K562 (cell line): ENCODE data around the gene GET3. TPM values are rescaled to one million over a fixed set of nuclear protein-coding genes. Genes with fewer than 3 reads are reported as not detected.

ENCODE experiments used
- ATF2 ChIP-seq: sonication (generic); formaldehyde crosslinking; IDR thresholded peaks from 2 replicates; pipeline ENCODE4 v1.8.1; 2022; ENCODE audit warnings: missing genetic modification reagents
- C11orf30 ChIP-seq: fragments of 450-650 bp; IDR thresholded peaks from 2 replicates; pipeline ENCODE4 v1.6.1; 2016; ENCODE audit warnings: low read depth, mild to moderate bottlenecking
- CEBPG ChIP-seq, 3 experiments: fragments of 200-800 bp in 1 of 3; sonication (Bioruptor generic) in 1 of 3; sonication (generic) in 1 of 3; formaldehyde crosslinking in 1 of 3; IDR thresholded peaks in 2 of 3; conservative IDR thresholded peaks in 1 of 3; 2 replicates each; pipeline versions ENCODE4 v1.6.1 to v1.8.0; 2016 to 2022; ENCODE audit warnings: missing compliant biosample characterization in 2 of 3, missing genetic modification characterization in 2 of 3, mild to moderate bottlenecking in 1 of 3, missing genetic modification reagents in 1 of 3
- DNMT1 ChIP-seq: fragments of 450-650 bp; IDR thresholded peaks from 2 replicates; pipeline ENCODE4 v1.6.1; 2016; ENCODE audit warnings: antibody characterized with exemption, mild to moderate bottlenecking
- EP300 ChIP-seq: IDR thresholded peaks from 2 replicates; pipeline ENCODE4 v1.6.1; 2012; ENCODE audit warnings: low read length, improper control_type of control experiment
- FOXK2 ChIP-seq, 2 experiments: fragments of 450-650 bp; IDR thresholded peaks in 1 of 2; conservative IDR thresholded peaks in 1 of 2; 2 replicates each; pipeline ENCODE4 v1.6.1; 2016; ENCODE audit warnings: low read depth in 2 of 2, mild to moderate bottlenecking in 1 of 2
- HDAC2 ChIP-seq: fragments of 450-650 bp; IDR thresholded peaks from 2 replicates; pipeline ENCODE4 v1.6.1; 2016; ENCODE audit warnings: mild to moderate bottlenecking
- HMGN3 ChIP-seq: IDR thresholded peaks from 2 replicates; pipeline ENCODE4 v1.6.1; 2011; ENCODE audit warnings: borderline replicate concordance, low read depth, mild to moderate bottlenecking, mixed read lengths, low read length; ENCODE audit not compliant: insufficient read length; ENCODE audit errors: extremely low read depth
- KDM1A ChIP-seq, 2 experiments: fragments of 450-650 bp; IDR thresholded peaks; 2 replicates each; pipeline ENCODE4 v1.6.1; 2016; ENCODE audit warnings: mild to moderate bottlenecking in 2 of 2
- MNT ChIP-seq, 2 experiments: fragments of 450-650 bp; conservative IDR thresholded peaks; 2 replicates each; pipeline ENCODE4 v1.6.1; 2017; ENCODE audit warnings: mild to moderate bottlenecking in 2 of 2, moderate library complexity in 2 of 2
- POLR2AphosphoS2 ChIP-seq: IDR thresholded peaks from 2 replicates; pipeline ENCODE4 v1.6.1; 2012; ENCODE audit warnings: low read length, improper control_type of control experiment
- SMARCE1 ChIP-seq: fragments of 450-650 bp; IDR thresholded peaks from 2 replicates; pipeline ENCODE4 v1.7.1; 2016; ENCODE audit warnings: mild to moderate bottlenecking
- STAG1 ChIP-seq: sonication (generic); formaldehyde crosslinking; IDR thresholded peaks from 2 replicates; pipeline ENCODE4 v1.5.0; 2020; ENCODE audit warnings: missing genetic modification reagents, borderline replicate concordance
- TEAD4 ChIP-seq, 2 experiments: sonication (generic) in 1 of 2; formaldehyde crosslinking in 1 of 2; IDR thresholded peaks; 2 replicates each; pipeline versions ENCODE4 v1.6.1 to v1.8.0; 2012 to 2022; ENCODE audit warnings: borderline replicate concordance in 1 of 2, inconsistent platforms in 1 of 2, low read length in 1 of 2, mild to moderate bottlenecking in 1 of 2, missing genetic modification reagents in 1 of 2
- ZNF224 ChIP-seq: sonication (generic); formaldehyde crosslinking; IDR thresholded peaks from 2 replicates; pipeline ENCODE4 v1.8.0; 2022; ENCODE audit warnings: mild to moderate bottlenecking, missing genetic modification reagents
- ZNF766 ChIP-seq: fragments of 200-800 bp; sonication (Bioruptor generic); conservative IDR thresholded peaks from 2 replicates; pipeline ENCODE4 v1.6.1; 2016; ENCODE audit warnings: missing genetic modification characterization, missing compliant biosample characterization
- polyA plus RNA-seq, 8 experiments: library from polyadenylated mRNA; depleted of rRNA in 4 of 8; stranded (reverse) in 5 of 8; unstranded in 3 of 8; fragments of >200 nt; fragmentation: Nextera tagmentation in 2 of 8; fragmentation: Illumina TruSeq in 1 of 8; extraction: Ambion mirVana in 2 of 8; extraction: Trizol in 1 of 8; gene quantifications; 2 replicates each; pipeline versions ENCODE4 v1.2.1 to v1.2.3, GENCODE V29; 2011 to 2014; ENCODE audit warnings: inconsistent platforms in 1 of 8, missing spikeins in 1 of 8
- total RNA-seq, 7 experiments: library from RNA; depleted of rRNA in 6 of 7; stranded (reverse); fragments of >200 nt in 6 of 7; fragmentation: Illumina TruSeq in 2 of 7; extraction: Trizol in 2 of 7; gene quantifications; 2 replicates each; pipeline versions ENCODE4 v1.2.1 to v1.2.3, GENCODE V29; 2011 to 2021; ENCODE audit warnings: low replicate concordance in 1 of 7

GET3 gene
- total and polyA plus RNA-seq, 9 of the 15 experiments (the other 6 are each of a cell fraction or from before 2014, with no cell fraction given): 8.3 to 83.5 (median 51.8) TPM

- TF ChIP-seq MNT (conservative IDR thresholded peaks at IDR 0.05) (peak; percentile 100; a peak in 3 of 4 replicates), SMARCE1 (peak; percentile 14; the same call in 1 of the 2 replicates), ZNF224 (no peak), ATF2 (CRISPR knock-in tag) (no peak), C11orf30 (no peak), KDM1A (IDR thresholded peaks at IDR 0.05) (no peak), HDAC2 (peak; percentile 67; the same call in 1 of the 2 replicates), HMGN3 (no peak), STAG1 (CRISPR knock-in tag) (no peak), TEAD4 (IDR thresholded peaks at IDR 0.05; ENCODE audit: low read length) (no peak), TEAD4 (CRISPR knock-in tag; IDR thresholded peaks at IDR 0.05; ENCODE audit: borderline replicate concordance) (0 out of 2 replicates have a peak, but pooled peaks have one; percentile 20), FOXK2 (conservative IDR thresholded peaks at IDR 0.05 in 1 of 2, IDR thresholded peaks at IDR 0.05 in 1 of 2; ENCODE audit: low read depth in 2 of 2) (peak; percentile 99 to 100), ZNF766 (CRISPR knock-in tag) (0 out of 2 replicates have a peak, but pooled peaks have one; percentile 30), EP300 (no peak), CEBPG (CRISPR knock-in tag; IDR thresholded peaks at IDR 0.05) (peak; percentile 32; the same call in 1 of the 2 replicates), CEBPG (tag; conservative IDR thresholded peaks at IDR 0.05 in 1 of 2, IDR thresholded peaks at IDR 0.05 in 1 of 2) (no peak), POLR2AphosphoS2 (no peak), DNMT1 (peak; percentile 64; the same call in 1 of the 2 replicates)
Measured at GRCh38 chr19:12790628-12791344, 53.5 kb downstream of the GET3 start (continued).
